HPDE6-E6E7 (cell line): ENCODE results near the gene OOSP4B.
A peak's percentile ranks its signal among the peaks of the same experiment; 100 is the strongest.
"Not testable (repeated sequence)": the region's sequence is repeated elsewhere in the genome, so short reads cannot be mapped to it uniquely, and the experiment has no call there.

ENCODE experiments used
- DNase-seq: peaks from one replicate; pipeline ENCODE4 v3.0.0; 2011; ENCODE audit warnings: missing footprints; ENCODE audit errors: extremely low spot score

OOSP4B gene

GRCh38 chr11:60016881-60017280, at the start of gene OOSP4B:
Gene OOSP4B, plus strand, starts transcription at chr11:60017181.
- no peak for DNase-seq

DNA sequence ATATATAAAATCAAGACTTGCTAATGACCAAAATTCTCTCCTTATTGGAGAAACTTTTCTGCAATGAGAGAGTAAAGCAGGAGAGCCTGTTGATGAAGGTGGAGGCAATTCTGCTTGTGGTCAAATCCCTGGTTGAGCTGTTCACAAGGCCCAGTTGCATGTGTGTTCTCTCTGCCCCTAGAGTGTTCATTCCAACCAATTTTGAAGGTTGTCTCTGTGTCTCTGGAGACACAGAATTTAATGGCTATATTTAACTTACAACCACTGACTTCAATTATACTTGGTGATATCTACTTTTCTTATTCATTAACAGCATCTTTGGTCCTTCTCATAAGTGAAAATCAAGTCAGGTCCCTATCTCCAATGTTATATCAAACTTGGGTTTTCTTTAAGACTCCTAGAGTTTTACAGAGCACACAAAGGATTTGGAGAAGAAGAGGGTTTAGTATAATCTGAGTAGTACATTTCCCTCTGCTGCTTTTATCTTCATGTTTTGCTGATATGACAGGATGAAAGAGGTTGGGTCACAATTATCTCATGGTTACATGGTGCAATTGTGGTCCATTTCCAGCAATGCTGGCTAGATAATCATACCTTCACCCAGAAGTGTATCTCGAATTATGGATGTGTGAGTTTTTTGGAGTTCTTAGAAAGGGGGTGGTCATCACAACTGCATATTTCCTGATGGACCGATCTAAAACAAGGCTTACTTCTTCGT, 49.1 kb upstream of the OOSP4B start:
- DNase-seq, result no peak

DNA sequence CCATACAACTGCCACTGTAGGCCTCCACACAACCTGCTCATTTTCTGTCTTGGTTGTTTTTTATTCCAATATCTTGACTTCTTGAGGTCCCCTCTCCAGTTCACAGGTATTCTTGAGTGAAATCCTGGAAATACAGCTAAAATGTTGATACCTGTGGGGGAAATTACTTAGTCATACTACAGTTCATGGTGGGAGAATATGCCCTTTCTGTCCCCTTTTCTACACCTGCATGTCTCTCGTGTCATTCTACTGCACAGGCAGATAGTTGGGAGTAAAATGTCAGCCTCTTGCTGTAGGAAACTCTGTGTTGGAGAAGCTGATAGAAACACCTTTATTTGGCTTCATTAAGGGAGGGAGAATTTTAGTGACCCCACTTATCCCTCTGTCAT, 48.6 kb upstream of the OOSP4B start:
- DNase-seq, result no peak

DNA sequence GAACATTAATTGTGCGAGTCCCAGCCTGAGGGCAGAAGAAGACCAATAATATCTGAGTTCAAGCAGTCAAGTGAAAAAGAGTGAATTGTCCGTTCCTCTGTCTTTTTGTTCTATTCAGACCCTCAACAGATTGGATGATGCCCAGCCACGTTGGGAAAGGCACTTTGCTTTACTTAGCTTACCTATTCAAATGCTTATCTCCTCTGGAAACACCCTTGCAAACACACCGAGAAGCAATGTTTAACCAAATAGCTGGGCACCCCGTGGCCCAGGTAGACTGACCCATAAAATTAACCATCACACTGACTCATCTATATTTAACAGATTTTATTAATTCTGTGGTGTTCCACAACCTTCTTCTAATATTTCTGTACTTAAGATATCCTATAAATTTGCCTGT, 43.9 kb upstream of the OOSP4B start:
- DNase-seq, result no peak

GRCh38 chr11:59981106-59981770, 35.7 kb upstream of the OOSP4B start:
- DNase-seq, result peak; percentile 3

- DNase-seq, result not testable (repeated sequence)
Observed at GRCh38 chr11:59982037-59982436, 34.9 kb upstream of the OOSP4B start.

GRCh38 chr11:59983212-59983611, 33.8 kb upstream of the OOSP4B start:
- no peak for DNase-seq

- no peak for DNase-seq
Observed at GRCh38 chr11:59984368-59984767, 32.6 kb upstream of the OOSP4B start.

DNA sequence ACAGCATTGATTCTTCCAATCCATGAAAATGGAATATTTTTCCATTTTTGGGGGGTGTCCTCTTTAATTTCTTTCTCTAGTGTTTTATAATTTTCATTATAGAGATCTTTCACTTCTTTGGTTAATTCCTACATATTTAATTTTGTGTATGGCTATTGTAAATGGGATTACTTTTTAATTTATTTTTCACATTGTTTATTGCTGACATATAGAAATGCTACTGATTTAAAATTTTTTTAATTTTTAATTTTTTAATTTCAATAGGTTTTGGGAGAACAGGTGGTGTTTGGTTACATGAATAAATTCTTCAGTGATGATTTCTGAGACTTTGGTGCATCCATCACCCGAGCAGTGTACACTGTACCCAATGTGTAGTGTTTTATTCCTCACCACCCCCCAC, 26.6 kb upstream of the OOSP4B start:
- no peak for DNase-seq

- no peak for DNase-seq
Observed at GRCh38 chr11:59992425-59992824, 24.6 kb upstream of the OOSP4B start.

GRCh38 chr11:59997800-59998199, 19.2 kb upstream of the OOSP4B start:
- no peak for DNase-seq

GRCh38 chr11:59999691-60000090, 17.3 kb upstream of the OOSP4B start:
- no peak for DNase-seq

- DNase-seq, result no peak
Observed at GRCh38 chr11:60003729-60004128, 13.3 kb upstream of the OOSP4B start.

- peak; percentile 3 for DNase-seq
Observed at GRCh38 chr11:60005360-60005759, 11.6 kb upstream of the OOSP4B start.

DNA sequence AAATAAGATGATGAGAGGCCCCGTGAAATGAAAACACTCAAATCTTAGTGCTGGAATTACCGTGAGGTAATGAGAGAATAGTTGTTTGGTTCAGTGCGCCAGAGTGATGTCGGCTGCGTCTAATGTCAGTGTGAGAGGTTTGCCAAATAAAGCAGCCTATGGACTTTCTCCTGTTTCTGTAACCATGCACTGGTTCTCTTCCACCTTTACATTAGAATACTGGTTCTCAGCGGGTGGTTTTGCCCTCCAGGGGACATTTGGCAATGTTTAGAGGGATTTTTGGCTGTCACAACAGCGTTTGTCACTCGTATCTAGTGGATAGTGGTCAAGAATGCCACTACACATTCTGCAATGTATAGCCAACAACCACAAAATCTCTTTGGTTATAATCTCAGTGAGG, 1.1 kb downstream of the OOSP4B start:
- DNase-seq, result no peak

- not testable (repeated sequence) for DNase-seq
Observed at GRCh38 chr11:60020376-60020775, 3.4 kb downstream of the OOSP4B start.

DNA sequence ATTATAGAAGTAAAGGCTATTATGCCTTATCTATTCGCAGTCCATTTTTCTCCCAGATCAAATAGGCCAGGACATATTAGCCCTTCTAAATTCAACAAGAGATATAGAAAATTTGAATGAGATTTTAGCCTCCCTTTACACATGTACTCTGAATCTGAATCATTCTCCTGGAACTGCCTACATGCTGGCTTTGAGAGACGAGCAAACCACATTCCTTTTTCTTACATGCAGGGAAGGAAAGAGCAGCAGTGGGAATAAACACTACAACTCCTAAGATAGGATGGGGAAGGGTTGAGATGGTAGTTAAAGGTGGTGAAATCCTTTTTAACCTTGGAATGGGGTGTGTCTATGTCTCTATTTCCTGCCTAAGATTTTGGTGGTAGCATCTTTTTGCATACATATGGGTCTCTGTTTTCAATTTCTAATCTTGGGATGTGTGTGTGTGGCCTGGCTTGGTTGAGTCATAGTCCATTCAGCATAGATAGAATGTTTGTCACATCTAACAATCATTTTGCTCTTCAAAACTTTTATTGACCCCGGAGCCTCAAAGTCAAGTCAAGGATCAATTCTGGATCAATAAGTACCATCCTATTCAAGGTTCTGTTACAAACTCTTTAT, 12.1 kb downstream of the OOSP4B start:
- DNase-seq, result no peak

GRCh38 chr11:60040109-60040508, 23.1 kb downstream of the OOSP4B start, which contains the start of gene OOSP2:
Gene OOSP2, plus strand, starts transcription at chr11:60040409. Its CDS starts 51 bp downstream, at chr11:60040460.
- no peak for DNase-seq

- DNase-seq, result not testable (repeated sequence)
Observed at GRCh38 chr11:60050422-60050821, 33.4 kb downstream of the OOSP4B start.

- DNase-seq, result not testable (repeated sequence)
Observed at GRCh38 chr11:60050839-60051238, 33.9 kb downstream of the OOSP4B start.

GRCh38 chr11:60056349-60056969, 39.5 kb downstream of the OOSP4B start, which contains the start of gene MS4A3:
Gene MS4A3, plus strand, starts transcription at chr11:60056665. Its CDS starts 4,496 bp downstream, at chr11:60061161.
- no peak for DNase-seq

GRCh38 chr11:60059052-60059451, 42.1 kb downstream of the OOSP4B start:
- no peak for DNase-seq
